Upper lobe of left lung (tissue), 4 donors: ENCODE results near the gene SYT14.

Experiments used
- POLR2AphosphoS5 ChIP-seq, 2 donors: sonication (generic); formaldehyde crosslinking; IDR thresholded peaks; one replicate each; pipeline ENCODE4 v1.5.1; 2017; ENCODE audit warnings: antibody characterized with exemption in 2 of 2
- TF ChIP-seq, protein P1 (sequence below), 6 experiments: fragments of 450-650 bp in 4 of 6; fragments of 200-600 bp in 2 of 6; sonication (generic) in 2 of 6; IDR thresholded peaks; one replicate each; pipeline ENCODE4 v1.5.1; 2016 to 2019; ENCODE audit warnings: antibody characterized with exemption in 6 of 6

DNA sequence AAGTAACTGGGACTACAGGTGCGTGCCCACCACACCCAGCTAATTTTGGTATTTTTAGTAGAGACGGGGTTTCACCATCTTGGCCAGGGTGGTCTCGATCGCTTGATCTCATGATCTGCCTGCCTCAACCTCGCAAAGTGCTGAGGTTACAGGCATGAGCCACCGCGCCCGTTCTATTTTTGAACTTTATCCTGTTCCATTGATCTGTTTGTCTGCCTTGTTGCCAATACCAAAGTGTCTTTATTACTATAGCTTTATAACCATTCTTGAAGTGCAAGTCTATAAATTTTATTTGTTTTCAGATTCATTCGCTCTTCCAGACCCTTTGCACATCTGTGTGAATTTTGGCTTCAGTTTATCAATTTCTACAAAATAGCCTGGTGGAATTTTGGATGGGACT is 28.0 kb downstream of the SYT14 start:
- TF ChIP-seq, protein P1, sequence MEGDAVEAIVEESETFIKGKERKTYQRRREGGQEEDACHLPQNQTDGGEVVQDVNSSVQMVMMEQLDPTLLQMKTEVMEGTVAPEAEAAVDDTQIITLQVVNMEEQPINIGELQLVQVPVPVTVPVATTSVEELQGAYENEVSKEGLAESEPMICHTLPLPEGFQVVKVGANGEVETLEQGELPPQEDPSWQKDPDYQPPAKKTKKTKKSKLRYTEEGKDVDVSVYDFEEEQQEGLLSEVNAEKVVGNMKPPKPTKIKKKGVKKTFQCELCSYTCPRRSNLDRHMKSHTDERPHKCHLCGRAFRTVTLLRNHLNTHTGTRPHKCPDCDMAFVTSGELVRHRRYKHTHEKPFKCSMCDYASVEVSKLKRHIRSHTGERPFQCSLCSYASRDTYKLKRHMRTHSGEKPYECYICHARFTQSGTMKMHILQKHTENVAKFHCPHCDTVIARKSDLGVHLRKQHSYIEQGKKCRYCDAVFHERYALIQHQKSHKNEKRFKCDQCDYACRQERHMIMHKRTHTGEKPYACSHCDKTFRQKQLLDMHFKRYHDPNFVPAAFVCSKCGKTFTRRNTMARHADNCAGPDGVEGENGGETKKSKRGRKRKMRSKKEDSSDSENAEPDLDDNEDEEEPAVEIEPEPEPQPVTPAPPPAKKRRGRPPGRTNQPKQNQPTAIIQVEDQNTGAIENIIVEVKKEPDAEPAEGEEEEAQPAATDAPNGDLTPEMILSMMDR (IDR thresholded peaks at IDR 0.05): no peak
- no peak for TF ChIP-seq POLR2AphosphoS5 (IDR thresholded peaks at IDR 0.05)
